Left lung (tissue), 10 donors: Measurements from ENCODE around the gene RFLNA. TPM values are rescaled to one million over a fixed set of nuclear protein-coding genes. Genes with fewer than 3 reads are reported as not detected.

Experiments used
- ATAC-seq: fragments of 200-7000 bp; cut with Tn5 transposase; one replicate; pipeline ENCODE4 v1.9.1; 2020; ENCODE audit warnings: moderate library complexity
- DNase-seq, 4 donors: peaks; one replicate each; pipeline ENCODE4 v3.0.0-alpha.2; 2013 to 2020
- H3K27ac ChIP-seq, 2 donors: fragments of 200-600 bp; sonication (generic) in 1 of 2; one replicate each; pipeline versions ENCODE4 v1.5.0 to v1.8.0; 2020 to 2021
- H3K27me3 ChIP-seq, 2 donors: fragments of 200-600 bp; sonication (generic) in 1 of 2; one replicate each; pipeline versions ENCODE4 v1.5.0 to v1.8.0; 2020 to 2021
- H3K36me3 ChIP-seq, 2 donors: fragments of 200-600 bp; sonication (generic) in 1 of 2; one replicate each; pipeline versions ENCODE4 v1.5.0 to v1.8.0; 2020 to 2021
- H3K4me1 ChIP-seq, 2 donors: fragments of 200-600 bp; one replicate each; pipeline ENCODE4 v1.8.0; 2021
- H3K4me3 ChIP-seq, 2 donors: fragments of 200-600 bp; sonication (generic) in 1 of 2; one replicate each; pipeline versions ENCODE4 v1.5.0 to v1.8.0; 2020 to 2021; ENCODE audit warnings: mild to moderate bottlenecking in 1 of 2
- H3K9me3 ChIP-seq, 2 donors: fragments of 200-600 bp; sonication (generic) in 1 of 2; one replicate each; pipeline versions ENCODE4 v1.5.0 to v1.8.0; 2020 to 2021
- intact Hi-C, 2 donors: fragments of 100-400 bp; cut with DNase I; formaldehyde crosslinking; loops; one replicate each; pipeline versions ENCODE4 v1.11.2 to v1.14.2; 2022
- polyA plus RNA-seq, 6 donors: library from polyadenylated mRNA; unstranded; fragments of 120-200 nt; gene quantifications; one replicate each; pipeline ENCODE4 v1.2.1, GENCODE V29; 2013; ENCODE audit not compliant: insufficient read length in 6 of 6
- total RNA-seq, 2 donors: library from RNA; stranded (reverse); fragmentation: NEBNext Ultra II Directional; extraction: Animal tissue kit (Norgen Biotek cat#: 25700); gene quantifications; one replicate each; pipeline ENCODE4 v1.2.1, GENCODE V29; 2021
- TF ChIP-seq, protein P1 (sequence below), 2 donors: fragments of 200-600 bp; sonication (generic) in 1 of 2; IDR thresholded peaks; one replicate each; pipeline versions ENCODE4 v1.5.0 to v1.8.0; 2021; ENCODE audit warnings: antibody characterized with exemption in 2 of 2
- donor health status: DM: no; HTN: yes; CAD: no.
- donor health status: DM: no; HTN: no; CAD: no.

The RFLNA gene
- total and polyA plus RNA-seq, 8 donors = 1.4 to 4.7 (median 3.0) TPM

DNA sequence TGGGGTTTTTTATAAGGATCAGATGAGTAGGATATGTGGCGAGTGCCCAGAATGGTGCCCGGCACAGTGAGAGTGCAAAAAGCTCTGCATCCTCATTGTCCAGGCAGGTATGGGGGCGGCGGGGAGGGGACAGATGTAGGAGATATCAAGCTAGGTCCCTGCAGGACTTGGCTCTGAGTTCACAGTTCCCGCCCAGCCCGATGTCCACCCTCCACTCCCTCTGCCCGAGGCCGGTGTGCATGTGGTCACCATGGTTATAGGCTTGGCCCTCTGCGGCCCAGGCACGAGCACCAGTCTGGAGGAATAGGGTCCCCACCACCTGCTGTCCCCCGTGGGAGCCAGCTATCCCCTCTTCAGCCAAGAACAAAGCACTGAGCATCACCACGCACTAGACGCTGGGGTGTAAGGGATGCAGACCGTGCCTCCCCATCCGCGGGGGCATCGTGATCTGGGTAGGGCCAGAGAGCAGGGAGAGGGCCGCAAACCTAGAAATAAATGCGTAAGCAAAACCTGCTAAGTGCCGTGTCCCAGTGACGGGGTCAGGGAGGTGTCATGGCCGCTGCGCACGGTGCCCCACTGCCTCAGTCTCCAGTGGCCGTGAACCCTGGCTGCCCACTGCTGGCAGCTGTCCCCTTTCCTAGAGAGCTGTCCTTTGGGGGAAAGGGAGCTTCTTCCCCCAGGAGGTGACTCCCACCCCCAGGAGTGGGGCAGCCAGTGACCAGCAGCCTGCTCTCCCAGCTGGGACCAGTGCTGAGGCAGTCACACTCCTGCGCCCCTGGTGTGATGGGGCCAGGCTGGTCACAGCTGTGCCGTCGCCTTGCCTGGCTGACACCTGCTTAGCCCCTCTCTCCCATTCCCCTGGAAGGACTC is 12.0 kb downstream of the RFLNA start:
- H3K4me1 ChIP-seq = no peaks in the 10 kb centered on the region
- H3K9me3 ChIP-seq = no peaks in the 10 kb centered on the region
- intact Hi-C loops = no loop called here
- H3K36me3 ChIP-seq = no peaks in the 10 kb centered on the region
- no peak for ATAC-seq
- TF ChIP-seq, protein P1, sequence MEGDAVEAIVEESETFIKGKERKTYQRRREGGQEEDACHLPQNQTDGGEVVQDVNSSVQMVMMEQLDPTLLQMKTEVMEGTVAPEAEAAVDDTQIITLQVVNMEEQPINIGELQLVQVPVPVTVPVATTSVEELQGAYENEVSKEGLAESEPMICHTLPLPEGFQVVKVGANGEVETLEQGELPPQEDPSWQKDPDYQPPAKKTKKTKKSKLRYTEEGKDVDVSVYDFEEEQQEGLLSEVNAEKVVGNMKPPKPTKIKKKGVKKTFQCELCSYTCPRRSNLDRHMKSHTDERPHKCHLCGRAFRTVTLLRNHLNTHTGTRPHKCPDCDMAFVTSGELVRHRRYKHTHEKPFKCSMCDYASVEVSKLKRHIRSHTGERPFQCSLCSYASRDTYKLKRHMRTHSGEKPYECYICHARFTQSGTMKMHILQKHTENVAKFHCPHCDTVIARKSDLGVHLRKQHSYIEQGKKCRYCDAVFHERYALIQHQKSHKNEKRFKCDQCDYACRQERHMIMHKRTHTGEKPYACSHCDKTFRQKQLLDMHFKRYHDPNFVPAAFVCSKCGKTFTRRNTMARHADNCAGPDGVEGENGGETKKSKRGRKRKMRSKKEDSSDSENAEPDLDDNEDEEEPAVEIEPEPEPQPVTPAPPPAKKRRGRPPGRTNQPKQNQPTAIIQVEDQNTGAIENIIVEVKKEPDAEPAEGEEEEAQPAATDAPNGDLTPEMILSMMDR (IDR thresholded peaks at IDR 0.05) = no peak
- DNase-seq = peak in 1 of 4 donors; percentile 76
- no peaks in the 10 kb centered on the region for H3K27me3 ChIP-seq
- no peak overlapping the region for H3K4me3 ChIP-seq
- H3K27ac ChIP-seq = no peak overlapping the region

DNA sequence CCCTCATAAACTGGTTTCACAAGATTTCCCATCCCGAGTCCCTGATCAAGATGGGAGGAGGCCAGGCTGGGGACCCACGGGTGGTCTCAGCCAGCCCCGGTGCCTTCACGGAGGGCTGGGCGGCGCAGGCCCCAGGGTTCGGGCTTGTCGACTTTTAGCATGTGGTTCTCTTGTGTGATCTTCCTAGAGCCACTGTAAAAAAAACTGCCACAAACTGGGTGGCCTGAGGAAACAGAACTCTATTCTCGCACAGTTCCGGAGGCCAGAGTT is 12.6 kb downstream of the RFLNA start:
- intact Hi-C loops = no loop called here

DNA sequence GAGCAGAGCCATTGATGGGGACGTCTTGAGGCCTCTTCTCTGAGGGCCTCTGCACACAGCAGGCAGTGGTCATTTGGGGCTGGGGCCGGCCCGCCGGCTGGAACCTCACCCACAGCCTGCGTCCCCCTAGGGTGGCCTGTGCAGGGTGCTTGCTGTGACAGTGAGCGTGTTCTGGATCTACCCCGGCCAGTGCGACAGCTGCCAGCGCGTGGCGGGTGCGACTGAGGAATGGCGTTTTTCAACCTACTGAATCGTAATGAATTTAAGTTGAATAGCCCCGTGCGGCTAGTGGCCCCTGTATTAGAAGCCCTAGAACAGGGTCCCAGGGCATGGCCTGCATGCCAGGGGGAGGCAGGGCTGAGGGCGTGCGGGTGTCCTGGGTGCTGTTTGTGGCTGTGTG is 13.8 kb downstream of the RFLNA start:
- H3K4me3 ChIP-seq = no peak overlapping the region
- no peaks in the 10 kb centered on the region for H3K36me3 ChIP-seq
- no peak overlapping the region for H3K27ac ChIP-seq
- peak in 1 of 4 donors; percentile 61 for DNase-seq
- intact Hi-C loops = no loop called here
- no peak for ATAC-seq
- TF ChIP-seq, protein P1 (IDR thresholded peaks at IDR 0.05) = no peak
- no peaks in the 10 kb centered on the region for H3K4me1 ChIP-seq
- no peaks in the 10 kb centered on the region for H3K27me3 ChIP-seq
- H3K9me3 ChIP-seq = no peaks in the 10 kb centered on the region

More for the DNA sequence above, 12.6 kb downstream of the RFLNA start:
- no peak overlapping the region for H3K4me3 ChIP-seq
- no peaks in the 10 kb centered on the region for H3K4me1 ChIP-seq
- H3K36me3 ChIP-seq = no peaks in the 10 kb centered on the region
- no peak overlapping the region for H3K27ac ChIP-seq
- ATAC-seq (no peak), DNase-seq (no peak)
- TF ChIP-seq, protein P1 (IDR thresholded peaks at IDR 0.05) = no peak
- no peaks in the 10 kb centered on the region for H3K27me3 ChIP-seq
- no peaks in the 10 kb centered on the region for H3K9me3 ChIP-seq

DNA sequence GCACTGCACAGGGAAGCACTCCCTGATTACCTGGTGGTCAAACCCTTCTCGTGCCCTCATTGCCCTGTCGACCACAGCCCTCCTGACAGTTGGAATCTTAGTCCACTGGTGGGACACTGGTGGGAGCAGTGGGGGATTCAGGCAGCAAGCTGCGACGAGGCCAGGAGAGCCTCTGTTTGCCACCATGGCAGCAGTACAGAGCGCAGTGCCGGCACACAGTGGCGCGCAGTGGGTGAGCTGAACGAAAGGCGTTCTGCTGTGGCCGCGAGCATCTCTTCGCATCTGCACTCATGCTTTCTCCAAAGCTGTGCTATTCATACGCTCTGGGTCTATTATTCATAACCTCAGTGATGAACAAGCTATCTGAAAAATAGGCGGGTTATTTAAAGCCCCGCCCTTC is 14.3 kb downstream of the RFLNA start:
- H3K27ac ChIP-seq = no peak overlapping the region
- TF ChIP-seq, protein P1 (IDR thresholded peaks at IDR 0.05) = no peak
- no peaks in the 10 kb centered on the region for H3K9me3 ChIP-seq
- intact Hi-C loops = no loop called here
- DNase-seq (peak in 1 of 4 donors; percentile 31), ATAC-seq (no peak)
- H3K4me1 ChIP-seq = no peaks in the 10 kb centered on the region
- H3K4me3 ChIP-seq = no peak overlapping the region
- no peaks in the 10 kb centered on the region for H3K27me3 ChIP-seq
- H3K36me3 ChIP-seq = no peaks in the 10 kb centered on the region

DNA sequence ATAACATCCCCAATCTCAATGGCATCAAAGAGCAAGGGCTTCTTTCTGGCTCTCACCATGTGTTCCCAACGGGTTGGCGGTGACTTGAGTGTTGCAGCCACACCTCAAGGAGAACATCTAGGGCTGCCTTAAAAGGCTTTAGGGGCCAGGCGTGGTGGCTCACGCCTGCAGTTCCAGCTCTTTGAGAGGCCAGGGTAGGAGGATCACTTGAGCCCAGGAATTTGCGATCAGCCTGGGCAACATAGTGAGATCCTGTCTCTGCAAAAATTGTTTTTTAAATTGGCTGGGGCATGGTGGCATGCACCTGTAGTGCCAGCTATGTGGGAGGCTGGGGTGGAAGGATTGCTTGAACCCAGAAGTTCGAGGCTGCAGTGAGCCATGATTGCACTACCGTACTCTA is 14.9 kb downstream of the RFLNA start:
- intact Hi-C loops = no loop called here
- no peak overlapping the region for H3K4me3 ChIP-seq
- TF ChIP-seq, protein P1 (IDR thresholded peaks at IDR 0.05) = no peak
- H3K36me3 ChIP-seq = no peaks in the 10 kb centered on the region
- no peaks in the 10 kb centered on the region for H3K4me1 ChIP-seq
- DNase-seq (peak in 1 of 4 donors; percentile 5), ATAC-seq (no peak)
- no peaks in the 10 kb centered on the region for H3K9me3 ChIP-seq
- no peaks in the 10 kb centered on the region for H3K27me3 ChIP-seq
- no peak overlapping the region for H3K27ac ChIP-seq
